ENCODE results near the gene PBRM1. TPM values are rescaled to one million over a fixed set of nuclear protein-coding genes. Genes with fewer than 3 reads are reported as not detected.
A peak's percentile ranks its signal among the peaks of the same experiment; 100 is the strongest.

Gene PBRM1
- total and polyA plus RNA-seq, 3 experiments from 2014 or later: 78.6 to 83.6 (median 81.4) TPM

- POLR2A ChIA-PET: no interaction called here
- CTCF ChIA-PET: no interaction called here
- H3K27ac ChIP-seq (ENCODE audit: low read depth, low read length): no peak overlapping the region
These were observed 36.0 kb upstream of the PBRM1 start for GRCh38 chr3:52721730-52722008.

GRCh38 chr3:52721002-52721729 is 35.5 kb upstream of the PBRM1 start:
- Mint-ChIP-seq H3K4me3 (peak overlapping the region in 4 of 7 donors; percentile 24 to 53 (median 44)), H3K27ac (peak overlapping the region; percentile 27 to 88 (median 73)), H3K9me3 (peaks cover 0 to 8% (median 3%) of the 10 kb centered on the region in 5 donors), H3K27me3 (no peaks in the 10 kb centered on the region), H3K36me3 (peaks cover 7 to 35% (median 16%) of the 10 kb centered on the region in 3 donors), H3K4me1 (peaks cover 18 to 23% (median 22%) of the 10 kb centered on the region in 3 donors)
- ChIA-PET POLR2A (no interaction called here), CTCF (no interaction called here)
- Histone ChIP-seq H3K27ac (ENCODE audit: low read depth, low read length) (no peak overlapping the region), H3K4me1 (ENCODE audit: insufficient read depth, low read length) (peaks cover 23% of the 10 kb centered on the region), H3K27me3 (ENCODE audit: insufficient read depth, low read length, poor library complexity, severe bottlenecking) (no peaks in the 10 kb centered on the region), H3K4me3 (ENCODE audit: low read length) (no peak overlapping the region), H3K36me3 (ENCODE audit: insufficient read depth, low read length) (no peaks in the 10 kb centered on the region), H3K9me3 (ENCODE audit: low read length) (no peaks in the 10 kb centered on the region)
- peak in 1 of 5 donors; percentile 41 for DNase-seq

More at GRCh38 chr3:52721730-52722008, 36.0 kb upstream of the PBRM1 start:
- Histone ChIP-seq H3K27me3 (ENCODE audit: insufficient read depth, low read length, poor library complexity, severe bottlenecking) (no peaks in the 10 kb centered on the region), H3K4me1 (ENCODE audit: insufficient read depth, low read length) (peaks cover 23% of the 10 kb centered on the region), H3K36me3 (ENCODE audit: insufficient read depth, low read length) (no peaks in the 10 kb centered on the region), H3K9me3 (ENCODE audit: low read length) (no peaks in the 10 kb centered on the region), H3K4me3 (ENCODE audit: low read length) (no peak overlapping the region)
- H3K4me3 Mint-ChIP-seq: no peak overlapping the region
- peaks cover 16 to 23% (median 22%) of the 10 kb centered on the region in 3 donors for H3K4me1 Mint-ChIP-seq
- peaks cover 0 to 8% (median 3%) of the 10 kb centered on the region in 5 donors for H3K9me3 Mint-ChIP-seq
- no peaks in the 10 kb centered on the region for H3K27me3 Mint-ChIP-seq
- no peak for DNase-seq
- H3K36me3 Mint-ChIP-seq: peaks cover 7 to 30% (median 16%) of the 10 kb centered on the region in 3 donors
- no peak overlapping the region for H3K27ac Mint-ChIP-seq

DNA sequence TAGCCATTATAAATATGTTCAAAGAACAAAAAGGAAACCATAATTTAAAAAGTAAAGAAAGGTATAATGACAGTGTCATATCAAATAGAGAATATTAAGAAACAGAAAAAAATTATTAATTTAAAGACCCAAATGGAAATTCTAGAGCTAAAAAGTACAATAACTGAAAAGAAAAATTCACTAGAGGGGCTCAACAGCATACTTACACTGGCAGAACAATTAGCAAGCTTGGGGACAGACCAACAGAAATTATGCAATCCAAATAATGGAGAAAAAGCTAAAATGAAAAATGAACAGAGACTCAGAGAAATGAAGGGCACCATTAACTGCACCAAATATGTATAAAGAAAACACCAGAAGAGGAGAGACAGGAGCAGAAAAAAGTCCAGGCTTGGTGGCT is 33.9 kb upstream of the PBRM1 start:
- no peak for DNase-seq
- Mint-ChIP-seq H3K27ac (peak overlapping the region in 1 of 8 donors; percentile 62), H3K4me1 (peaks cover 18 to 23% (median 22%) of the 10 kb centered on the region in 3 donors), H3K9me3 (peaks cover 0 to 8% (median 3%) of the 10 kb centered on the region in 5 donors), H3K27me3 (no peaks in the 10 kb centered on the region), H3K36me3 (peaks cover 7 to 35% (median 16%) of the 10 kb centered on the region in 3 donors), H3K4me3 (no peak overlapping the region)
- peaks cover 23% of the 10 kb centered on the region for H3K4me1 ChIP-seq (ENCODE audit: insufficient read depth, low read length)
- ChIA-PET POLR2A (no interaction called here), CTCF (no interaction called here)
- no peak overlapping the region for H3K4me3 ChIP-seq (ENCODE audit: low read length)
- H3K27ac ChIP-seq (ENCODE audit: low read depth, low read length): no peak overlapping the region
- H3K36me3 ChIP-seq (ENCODE audit: insufficient read depth, low read length): no peaks in the 10 kb centered on the region
- H3K9me3 ChIP-seq (ENCODE audit: low read length): no peaks in the 10 kb centered on the region
- H3K27me3 ChIP-seq (ENCODE audit: insufficient read depth, low read length, poor library complexity, severe bottlenecking): no peaks in the 10 kb centered on the region

DNA sequence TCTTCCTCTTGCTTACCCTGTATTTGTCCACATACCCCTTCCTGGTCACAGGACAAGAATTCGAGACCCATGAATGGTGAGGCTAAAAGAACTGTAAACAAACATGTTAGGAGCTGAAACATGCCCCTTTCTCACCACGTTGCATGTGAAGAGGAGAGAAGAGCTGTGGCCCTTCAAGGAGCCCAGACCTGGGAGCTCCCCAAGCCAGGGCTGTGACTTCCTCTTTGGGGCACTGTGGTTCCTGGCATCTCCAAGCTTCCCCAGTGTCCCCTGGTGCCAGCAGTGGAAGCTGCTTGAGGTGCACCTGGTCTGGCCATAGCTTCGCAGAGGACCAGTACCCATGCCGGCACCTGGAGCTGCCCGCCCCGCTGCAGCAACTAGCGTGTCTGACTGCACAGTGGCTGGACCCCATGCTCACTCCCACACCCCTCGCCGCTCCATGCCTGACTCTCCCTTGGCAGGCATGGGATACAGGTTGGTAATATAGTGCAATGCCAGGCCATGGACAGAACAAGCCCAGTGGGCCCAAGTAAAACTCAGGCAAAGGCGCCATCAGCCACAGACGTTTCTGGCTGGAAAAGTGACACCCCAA is 30.1 kb upstream of the PBRM1 start:
- peaks cover 11% of the 10 kb centered on the region for H3K4me1 ChIP-seq (ENCODE audit: insufficient read depth, low read length)
- Mint-ChIP-seq H3K27ac (peak overlapping the region in 1 of 8 donors; percentile 30), H3K4me3 (no peak overlapping the region), H3K9me3 (peaks cover 0 to 8% (median 3%) of the 10 kb centered on the region in 5 donors), H3K36me3 (peaks cover 4 to 37% (median 10%) of the 10 kb centered on the region in 3 donors), H3K4me1 (peaks cover 8 to 13% (median 12%) of the 10 kb centered on the region in 3 donors), H3K27me3 (no peaks in the 10 kb centered on the region)
- H3K27me3 ChIP-seq (ENCODE audit: insufficient read depth, low read length, poor library complexity, severe bottlenecking): no peaks in the 10 kb centered on the region
- no peak overlapping the region for H3K4me3 ChIP-seq (ENCODE audit: low read length)
- no peaks in the 10 kb centered on the region for H3K36me3 ChIP-seq (ENCODE audit: insufficient read depth, low read length)
- ChIA-PET CTCF (no interaction called here), POLR2A (no interaction called here)
- no peak for DNase-seq
- H3K9me3 ChIP-seq (ENCODE audit: low read length): no peaks in the 10 kb centered on the region
- no peak overlapping the region for H3K27ac ChIP-seq (ENCODE audit: low read depth, low read length)

DNA sequence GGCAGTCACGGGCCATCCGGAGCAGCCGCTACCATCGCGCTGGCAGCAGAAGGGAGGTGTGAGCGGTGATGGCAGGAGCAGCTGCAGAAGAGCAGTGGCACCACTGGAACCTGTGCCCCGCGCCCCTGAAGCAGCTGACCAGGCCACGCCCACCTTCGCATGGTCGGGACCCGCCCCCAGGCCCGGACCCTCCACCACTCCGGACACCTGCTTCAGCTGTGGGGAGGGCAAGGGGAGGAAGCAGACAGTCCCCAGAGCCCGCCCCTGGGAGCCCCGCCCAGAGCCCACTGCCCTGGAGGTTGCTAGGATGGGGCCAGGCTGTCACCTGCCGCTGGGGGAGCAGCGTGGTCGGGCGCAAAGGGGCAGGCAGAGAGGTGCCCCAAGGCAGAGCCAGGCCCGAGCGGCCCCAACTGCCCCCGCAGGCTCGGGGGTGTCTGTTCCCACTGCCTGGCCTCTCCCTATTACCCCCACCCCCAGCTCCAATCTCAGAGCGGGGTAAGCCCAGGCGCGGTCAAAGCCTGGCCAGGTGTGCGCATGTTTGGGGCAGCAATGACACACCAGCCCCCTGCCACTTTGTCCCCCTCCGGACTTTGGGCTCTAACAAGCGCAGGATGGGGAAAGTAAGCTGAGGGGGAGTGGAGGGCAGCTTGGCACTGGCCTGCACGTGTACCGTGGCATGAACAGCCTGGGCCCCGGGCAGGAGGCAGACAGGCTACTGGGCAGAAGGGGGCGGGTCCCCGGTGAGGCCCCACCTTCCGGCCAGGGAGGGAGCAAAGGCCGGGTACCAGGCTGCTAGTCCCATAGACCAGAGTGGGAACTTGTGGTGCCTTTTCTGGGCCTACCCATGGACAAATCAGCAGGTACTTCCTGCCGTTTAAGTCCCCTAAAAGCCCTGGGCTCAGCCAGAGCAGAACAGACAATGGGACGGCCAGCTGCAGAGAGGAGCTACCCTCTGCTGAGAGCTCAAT is 28.9 kb upstream of the PBRM1 start:
- peaks cover 2 to 34% (median 3%) of the 10 kb centered on the region in 3 donors for H3K36me3 Mint-ChIP-seq
- ChIA-PET POLR2A (no interaction called here), CTCF (no interaction called here)
- Histone ChIP-seq H3K36me3 (ENCODE audit: insufficient read depth, low read length) (no peaks in the 10 kb centered on the region), H3K27me3 (ENCODE audit: insufficient read depth, low read length, poor library complexity, severe bottlenecking) (no peaks in the 10 kb centered on the region), H3K27ac (ENCODE audit: low read depth, low read length) (no peak overlapping the region), H3K4me1 (ENCODE audit: insufficient read depth, low read length) (no peaks in the 10 kb centered on the region), H3K4me3 (ENCODE audit: low read length) (no peak overlapping the region), H3K9me3 (ENCODE audit: low read length) (no peaks in the 10 kb centered on the region)
- no peaks in the 10 kb centered on the region for H3K27me3 Mint-ChIP-seq
- H3K4me1 Mint-ChIP-seq: peaks cover 0 to 4% (median 1%) of the 10 kb centered on the region in 3 donors
- peaks cover 0 to 2% (median 1%) of the 10 kb centered on the region in 5 donors for H3K9me3 Mint-ChIP-seq
- DNase-seq: no peak
- no peak overlapping the region for H3K27ac Mint-ChIP-seq
- H3K4me3 Mint-ChIP-seq: no peak overlapping the region

- Mint-ChIP-seq H3K4me1 (peaks cover 6 to 7% (median 7%) of the 10 kb centered on the region in 3 donors), H3K4me3 (no peak overlapping the region), H3K36me3 (peaks cover 0 to 37% (median 0%) of the 10 kb centered on the region in 3 donors), H3K9me3 (no peaks in the 10 kb centered on the region), H3K27ac (peak overlapping the region in 5 of 8 donors; percentile 2 to 79 (median 64)), H3K27me3 (no peaks in the 10 kb centered on the region)
- Histone ChIP-seq H3K4me3 (ENCODE audit: low read length) (no peak overlapping the region), H3K27me3 (ENCODE audit: insufficient read depth, low read length, poor library complexity, severe bottlenecking) (no peaks in the 10 kb centered on the region), H3K4me1 (ENCODE audit: insufficient read depth, low read length) (peaks cover 8% of the 10 kb centered on the region), H3K27ac (ENCODE audit: low read depth, low read length) (no peak overlapping the region), H3K36me3 (ENCODE audit: insufficient read depth, low read length) (peaks cover 9% of the 10 kb centered on the region), H3K9me3 (ENCODE audit: low read length) (no peaks in the 10 kb centered on the region)
- ChIA-PET CTCF (no interaction called here), POLR2A (no interaction called here)
- DNase-seq: no peak
These were observed 26.8 kb upstream of the PBRM1 start for GRCh38 chr3:52712291-52713212.

- peak overlapping the region in 4 of 8 donors; percentile 27 to 51 (median 41) for H3K27ac Mint-ChIP-seq
- no peaks in the 10 kb centered on the region for H3K27me3 ChIP-seq (ENCODE audit: insufficient read depth, low read length, poor library complexity, severe bottlenecking)
- peaks cover 19% of the 10 kb centered on the region for H3K4me1 ChIP-seq (ENCODE audit: insufficient read depth, low read length)
- no peak for DNase-seq
- POLR2A ChIA-PET: no interaction called here
- H3K9me3 Mint-ChIP-seq: no peaks in the 10 kb centered on the region
- H3K4me3 ChIP-seq (ENCODE audit: low read length): no peak overlapping the region
- peaks cover 9% of the 10 kb centered on the region for H3K36me3 ChIP-seq (ENCODE audit: insufficient read depth, low read length)
- peaks cover 18 to 23% (median 18%) of the 10 kb centered on the region in 3 donors for H3K4me1 Mint-ChIP-seq
- no peaks in the 10 kb centered on the region for H3K27me3 Mint-ChIP-seq
- H3K36me3 Mint-ChIP-seq: peaks cover 0 to 41% (median 0%) of the 10 kb centered on the region in 3 donors
- CTCF ChIA-PET: no interaction called here
- H3K9me3 ChIP-seq (ENCODE audit: low read length): no peaks in the 10 kb centered on the region
- no peak overlapping the region for H3K27ac ChIP-seq (ENCODE audit: low read depth, low read length)
- H3K4me3 Mint-ChIP-seq: no peak overlapping the region
These were observed 24.8 kb upstream of the PBRM1 start for GRCh38 chr3:52710512-52710911.

Data from CD8-positive, alpha-beta memory T cell (primary cell).